T1000 (cell line): ENCODE data around the gene CCNJL.

Source experiments
- DNase-seq: peaks from one replicate; lab custom pipeline; 2025; ENCODE audit warnings: mixed read lengths; lab: John Stamatoyannopoulos, UW

The CCNJL gene

GRCh38 chr5:160330212-160330611 lies 17.8 kb upstream of the CCNJL start:
- DNase-seq = no peak

GRCh38 chr5:160327818-160328217 lies 15.5 kb upstream of the CCNJL start:
- no peak for DNase-seq

GRCh38 chr5:160326981-160327380 lies 14.6 kb upstream of the CCNJL start:
- DNase-seq = no peak

- no peak for DNase-seq
Measured at GRCh38 chr5:160325716-160326115, 13.4 kb upstream of the CCNJL start.

- DNase-seq = no peak
Measured at GRCh38 chr5:160324886-160325285, 12.5 kb upstream of the CCNJL start.

- DNase-seq = no peak
Measured at GRCh38 chr5:160318409-160318808, 6.0 kb upstream of the CCNJL start.

GRCh38 chr5:160317434-160317833 lies 5.1 kb upstream of the CCNJL start:
- no peak for DNase-seq

- peak; percentile 15 for DNase-seq
Measured at GRCh38 chr5:160315968-160316367, 3.6 kb upstream of the CCNJL start.

GRCh38 chr5:160312960-160313727 lies 780 bp upstream of the CCNJL start:
- no peak for DNase-seq

- DNase-seq = no peak
Measured at GRCh38 chr5:160311491-160312133, 752 bp downstream of the CCNJL start.

GRCh38 chr5:160310552-160311295 lies 1.6 kb downstream of the CCNJL start:
- DNase-seq = no peak

- DNase-seq = no peak
Measured at GRCh38 chr5:160310140-160310539, 2.2 kb downstream of the CCNJL start.

- DNase-seq = no peak
Measured at GRCh38 chr5:160306696-160307095, 5.7 kb downstream of the CCNJL start.

- DNase-seq = no peak
Measured at GRCh38 chr5:160305319-160305718, 7.0 kb downstream of the CCNJL start.

GRCh38 chr5:160303690-160304089 lies 8.7 kb downstream of the CCNJL start:
- no peak for DNase-seq

GRCh38 chr5:160298189-160298588 lies 14.2 kb downstream of the CCNJL start:
- DNase-seq = no peak

- no peak for DNase-seq
Measured at GRCh38 chr5:160297776-160298175, 14.6 kb downstream of the CCNJL start.

- DNase-seq = no peak
Measured at GRCh38 chr5:160297004-160297403, 15.4 kb downstream of the CCNJL start.

GRCh38 chr5:160296496-160296895 lies 15.9 kb downstream of the CCNJL start:
- no peak for DNase-seq

GRCh38 chr5:160293901-160294561 lies 18.3 kb downstream of the CCNJL start:
- DNase-seq = no peak

GRCh38 chr5:160293386-160293785 lies 19.0 kb downstream of the CCNJL start:
- no peak for DNase-seq

GRCh38 chr5:160291467-160291866 lies 20.9 kb downstream of the CCNJL start:
- DNase-seq = no peak
